GM23338 (cell line): Measurements from ENCODE around the gene OSBPL3. TPM values are rescaled to one million over a fixed set of nuclear protein-coding genes. Genes with fewer than 3 reads are reported as not detected.

Experiments used
- ATAC-seq: fragments of 200-7000 bp; cut with Tn5 transposase; 3 replicates; pipeline ENCODE4 v1.9.1; 2020
- DNase-seq: peaks from one replicate; pipeline ENCODE4 v3.0.0-alpha.2; 2015; ENCODE audit warnings: low spot score
- H2AFZ ChIP-seq: fragments of 200-600 bp; sonication (generic); 2 replicates; pipeline ENCODE4 v1.8.0; 2016; ENCODE audit warnings: antibody characterized with exemption, mild to moderate bottlenecking, moderate library complexity
- H3F3A ChIP-seq: fragments of 200-600 bp; sonication (generic); replicated peaks from 2 replicates; pipeline ENCODE4 v1.8.0; 2017; ENCODE audit warnings: antibody characterized with exemption, mixed run types, low read depth
- H3K27ac ChIP-seq: fragments of 200-600 bp; sonication (generic); 2 replicates; pipeline ENCODE4 v1.6.1; 2016; ENCODE audit warnings: low read depth
- H3K27me3 ChIP-seq: fragments of 200-600 bp; sonication (generic); 2 replicates; pipeline ENCODE4 v1.8.0; 2016; ENCODE audit warnings: mild to moderate bottlenecking, mixed run types, moderate library complexity; ENCODE audit not compliant: insufficient read depth
- H3K36me3 ChIP-seq: fragments of 200-600 bp; sonication (generic); 2 replicates; pipeline ENCODE4 v1.8.0; 2016; ENCODE audit warnings: mild to moderate bottlenecking; ENCODE audit not compliant: insufficient read depth
- H3K4me1 ChIP-seq: fragments of 200-600 bp; sonication (generic); 2 replicates; pipeline ENCODE4 v1.8.0; 2016; ENCODE audit warnings: mild to moderate bottlenecking, moderate library complexity; ENCODE audit not compliant: insufficient read depth
- H3K4me2 ChIP-seq: fragments of 200-600 bp; sonication (generic); 2 replicates; pipeline ENCODE4 v1.7.1; 2017; ENCODE audit warnings: mixed run types
- H3K4me3 ChIP-seq: fragments of 200-600 bp; sonication (generic); 2 replicates; pipeline ENCODE4 v1.6.1; 2016; ENCODE audit warnings: mixed run types
- H3K79me2 ChIP-seq: fragments of 200-600 bp; sonication (generic); replicated peaks from 2 replicates; pipeline ENCODE4 v1.8.0; 2017; ENCODE audit warnings: mild to moderate bottlenecking; ENCODE audit not compliant: insufficient read depth
- H3K9me2 ChIP-seq: fragments of 200-600 bp; sonication (generic); 2 replicates; pipeline ENCODE4 v1.8.0; 2017; ENCODE audit not compliant: insufficient read depth
- H4K20me1 ChIP-seq: fragments of 200-600 bp; sonication (generic); replicated peaks from 2 replicates; pipeline ENCODE4 v1.8.0; 2017; ENCODE audit warnings: mild to moderate bottlenecking; ENCODE audit not compliant: insufficient read depth
- H3K27ac Mint-ChIP-seq: 2 replicates; pipeline ENCODE4 v1.8.0; 2020; ENCODE audit warnings: inconsistent platforms, mild to moderate bottlenecking, moderate library complexity, mixed read lengths
- H3K27me3 Mint-ChIP-seq: 3 replicates; pipeline ENCODE4 v1.8.0; 2022; ENCODE audit warnings: low read depth, mild to moderate bottlenecking, moderate library complexity, mixed read lengths, inconsistent platforms; ENCODE audit not compliant: insufficient read depth, poor library complexity
- H3K36me3 Mint-ChIP-seq: 3 replicates; pipeline ENCODE4 v1.8.0; 2021; ENCODE audit warnings: low read depth, mild to moderate bottlenecking, inconsistent platforms, moderate library complexity, mixed read lengths
- H3K4me1 Mint-ChIP-seq: 3 replicates; pipeline ENCODE4 v1.8.0; 2020; ENCODE audit warnings: mild to moderate bottlenecking, inconsistent platforms, mixed read lengths
- H3K4me3 Mint-ChIP-seq: 3 replicates; pipeline ENCODE4 v1.8.0; 2021; ENCODE audit warnings: moderate library complexity, mild to moderate bottlenecking, inconsistent platforms, mixed read lengths
- H3K9me3 Mint-ChIP-seq: 3 replicates; pipeline ENCODE4 v1.8.0; 2020; ENCODE audit warnings: moderate library complexity, mild to moderate bottlenecking, inconsistent platforms, mixed read lengths
- CREB1 ChIP-seq: fragments of 250-450 bp; sonication (Bioruptor Pico); IDR thresholded peaks from 2 replicates; pipeline ENCODE4 v1.5.0; 2020; ENCODE audit warnings: low read depth, mild to moderate bottlenecking, moderate library complexity
- EZH2 ChIP-seq: fragments of 200-600 bp; sonication (generic); IDR thresholded peaks from one replicate; pipeline ENCODE4 v1.8.0; 2017; ENCODE audit warnings: antibody characterized with exemption, mild to moderate bottlenecking, low read depth; ENCODE audit not compliant: unreplicated experiment
- JUNB ChIP-seq: IDR thresholded peaks from one replicate; pipeline ENCODE4 v1.6.1; 2016; ENCODE audit warnings: antibody characterized with exemption; ENCODE audit not compliant: unreplicated experiment
- NANOG ChIP-seq: IDR thresholded peaks from 2 replicates; pipeline ENCODE4 v1.6.1; 2016; ENCODE audit warnings: antibody characterized with exemption, borderline replicate concordance
- STAT1 ChIP-seq: IDR thresholded peaks from one replicate; pipeline ENCODE4 v1.6.1; 2016; ENCODE audit warnings: antibody characterized with exemption; ENCODE audit not compliant: unreplicated experiment
- ZNF114 ChIP-seq: fragments of 250-450 bp; sonication (Bioruptor Pico); IDR thresholded peaks from 2 replicates; pipeline ENCODE4 v1.5.0; 2020; ENCODE audit warnings: mild to moderate bottlenecking, moderate library complexity
- ZNF331 ChIP-seq: fragments of 250-450 bp; sonication (Bioruptor Pico); IDR thresholded peaks from 2 replicates; pipeline ENCODE4 v1.5.0; 2020; ENCODE audit warnings: low read depth, mild to moderate bottlenecking, moderate library complexity
- polyA plus RNA-seq: library from polyadenylated mRNA; unstranded; fragments of >200 nt; fragmentation: Nextera tagmentation; extraction: Ambion mirVana; gene quantifications from 2 replicates; pipeline ENCODE4 v1.2.1, GENCODE V29; 2016
- total RNA-seq: library from RNA; depleted of rRNA; stranded (reverse); fragments of >200 nt; shearing (Covaris generic); gene quantifications from 2 replicates; pipeline ENCODE4 v1.2.3, GENCODE V29; 2014
- TF ChIP-seq, protein P1 (sequence below): IDR thresholded peaks from 2 replicates; pipeline ENCODE4 v1.6.1; 2016; ENCODE audit warnings: antibody characterized with exemption
- TF ChIP-seq, protein P2 (sequence below): fragments of 250-450 bp; sonication (Bioruptor Pico); IDR thresholded peaks from 2 replicates; pipeline ENCODE4 v1.5.0; 2020; ENCODE audit warnings: mild to moderate bottlenecking, moderate library complexity
- TF ChIP-seq, protein P3 (sequence below): IDR thresholded peaks from one replicate; pipeline ENCODE4 v1.6.1; 2018; ENCODE audit warnings: antibody characterized with exemption; ENCODE audit not compliant: unreplicated experiment
- TF ChIP-seq, protein P4 (sequence below), 2 experiments: fragments of 200-600 bp in 1 of 2; sonication (generic) in 1 of 2; conservative IDR thresholded peaks; 2 replicates each; pipeline versions ENCODE4 v1.5.1 to v1.6.1; 2016 to 2017; ENCODE audit warnings: antibody characterized with exemption in 2 of 2, low read depth in 2 of 2, mild to moderate bottlenecking in 2 of 2, moderate library complexity in 1 of 2

Gene OSBPL3
- total and polyA plus RNA-seq, 2 experiments from 2014 or later: 7.2 to 15.7 TPM

DNA sequence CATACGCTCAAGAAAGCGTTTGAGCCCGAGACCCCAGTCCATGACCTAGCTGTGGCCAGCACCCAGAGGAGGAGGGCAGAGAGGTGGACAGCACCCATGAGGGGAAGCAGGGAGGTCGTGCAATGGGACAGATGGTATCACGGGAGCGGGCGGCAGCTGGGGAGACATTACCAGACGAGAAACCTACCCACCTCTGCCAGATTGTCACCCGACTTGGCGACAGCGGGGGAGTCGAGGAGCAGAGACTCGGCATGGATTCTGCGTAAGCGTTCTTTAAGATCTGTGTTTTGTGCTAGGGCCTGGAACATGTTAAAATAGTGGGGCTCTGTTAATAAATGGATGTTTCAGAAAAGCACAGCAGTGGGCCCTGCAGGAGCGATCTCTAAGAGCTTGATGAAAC lies 131.1 kb downstream of the OSBPL3 start:
- Mint-ChIP-seq H3K27ac (no peak overlapping the region), H3K4me3 (no peak overlapping the region)
- H2AFZ ChIP-seq: no peak overlapping the region

More for the DNA sequence above, 131.1 kb downstream of the OSBPL3 start:
- Histone ChIP-seq H3K4me1 (peaks cover 1% of the 10 kb centered on the region), H4K20me1 (no peaks in the 10 kb centered on the region), H3K79me2 (no peaks in the 10 kb centered on the region), H3F3A (no peaks in the 10 kb centered on the region), H3K4me3 (no peak overlapping the region), H3K27ac (no peak overlapping the region), H3K36me3 (no peaks in the 10 kb centered on the region), H3K9me2 (no peaks in the 10 kb centered on the region), H3K27me3 (no peaks in the 10 kb centered on the region), H3K4me2 (no peak overlapping the region)
- ATAC-seq (no peak), DNase-seq (no peak)
- Mint-ChIP-seq H3K27me3 (no peaks in the 10 kb centered on the region), H3K4me1 (peaks cover 15% of the 10 kb centered on the region), H3K36me3 (no peaks in the 10 kb centered on the region), H3K9me3 (no peaks in the 10 kb centered on the region)
- TF ChIP-seq STAT1 (no peak), EZH2 (no peak), ZNF114 (CRISPR knock-in tag) (no peak), NANOG (no peak), JUNB (no peak), ZNF331 (CRISPR knock-in tag) (no peak), CREB1 (CRISPR knock-in tag) (no peak)
- TF ChIP-seq, protein P1, sequence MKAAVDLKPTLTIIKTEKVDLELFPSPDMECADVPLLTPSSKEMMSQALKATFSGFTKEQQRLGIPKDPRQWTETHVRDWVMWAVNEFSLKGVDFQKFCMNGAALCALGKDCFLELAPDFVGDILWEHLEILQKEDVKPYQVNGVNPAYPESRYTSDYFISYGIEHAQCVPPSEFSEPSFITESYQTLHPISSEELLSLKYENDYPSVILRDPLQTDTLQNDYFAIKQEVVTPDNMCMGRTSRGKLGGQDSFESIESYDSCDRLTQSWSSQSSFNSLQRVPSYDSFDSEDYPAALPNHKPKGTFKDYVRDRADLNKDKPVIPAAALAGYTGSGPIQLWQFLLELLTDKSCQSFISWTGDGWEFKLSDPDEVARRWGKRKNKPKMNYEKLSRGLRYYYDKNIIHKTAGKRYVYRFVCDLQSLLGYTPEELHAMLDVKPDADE: no peak
- TF ChIP-seq, protein P2, sequence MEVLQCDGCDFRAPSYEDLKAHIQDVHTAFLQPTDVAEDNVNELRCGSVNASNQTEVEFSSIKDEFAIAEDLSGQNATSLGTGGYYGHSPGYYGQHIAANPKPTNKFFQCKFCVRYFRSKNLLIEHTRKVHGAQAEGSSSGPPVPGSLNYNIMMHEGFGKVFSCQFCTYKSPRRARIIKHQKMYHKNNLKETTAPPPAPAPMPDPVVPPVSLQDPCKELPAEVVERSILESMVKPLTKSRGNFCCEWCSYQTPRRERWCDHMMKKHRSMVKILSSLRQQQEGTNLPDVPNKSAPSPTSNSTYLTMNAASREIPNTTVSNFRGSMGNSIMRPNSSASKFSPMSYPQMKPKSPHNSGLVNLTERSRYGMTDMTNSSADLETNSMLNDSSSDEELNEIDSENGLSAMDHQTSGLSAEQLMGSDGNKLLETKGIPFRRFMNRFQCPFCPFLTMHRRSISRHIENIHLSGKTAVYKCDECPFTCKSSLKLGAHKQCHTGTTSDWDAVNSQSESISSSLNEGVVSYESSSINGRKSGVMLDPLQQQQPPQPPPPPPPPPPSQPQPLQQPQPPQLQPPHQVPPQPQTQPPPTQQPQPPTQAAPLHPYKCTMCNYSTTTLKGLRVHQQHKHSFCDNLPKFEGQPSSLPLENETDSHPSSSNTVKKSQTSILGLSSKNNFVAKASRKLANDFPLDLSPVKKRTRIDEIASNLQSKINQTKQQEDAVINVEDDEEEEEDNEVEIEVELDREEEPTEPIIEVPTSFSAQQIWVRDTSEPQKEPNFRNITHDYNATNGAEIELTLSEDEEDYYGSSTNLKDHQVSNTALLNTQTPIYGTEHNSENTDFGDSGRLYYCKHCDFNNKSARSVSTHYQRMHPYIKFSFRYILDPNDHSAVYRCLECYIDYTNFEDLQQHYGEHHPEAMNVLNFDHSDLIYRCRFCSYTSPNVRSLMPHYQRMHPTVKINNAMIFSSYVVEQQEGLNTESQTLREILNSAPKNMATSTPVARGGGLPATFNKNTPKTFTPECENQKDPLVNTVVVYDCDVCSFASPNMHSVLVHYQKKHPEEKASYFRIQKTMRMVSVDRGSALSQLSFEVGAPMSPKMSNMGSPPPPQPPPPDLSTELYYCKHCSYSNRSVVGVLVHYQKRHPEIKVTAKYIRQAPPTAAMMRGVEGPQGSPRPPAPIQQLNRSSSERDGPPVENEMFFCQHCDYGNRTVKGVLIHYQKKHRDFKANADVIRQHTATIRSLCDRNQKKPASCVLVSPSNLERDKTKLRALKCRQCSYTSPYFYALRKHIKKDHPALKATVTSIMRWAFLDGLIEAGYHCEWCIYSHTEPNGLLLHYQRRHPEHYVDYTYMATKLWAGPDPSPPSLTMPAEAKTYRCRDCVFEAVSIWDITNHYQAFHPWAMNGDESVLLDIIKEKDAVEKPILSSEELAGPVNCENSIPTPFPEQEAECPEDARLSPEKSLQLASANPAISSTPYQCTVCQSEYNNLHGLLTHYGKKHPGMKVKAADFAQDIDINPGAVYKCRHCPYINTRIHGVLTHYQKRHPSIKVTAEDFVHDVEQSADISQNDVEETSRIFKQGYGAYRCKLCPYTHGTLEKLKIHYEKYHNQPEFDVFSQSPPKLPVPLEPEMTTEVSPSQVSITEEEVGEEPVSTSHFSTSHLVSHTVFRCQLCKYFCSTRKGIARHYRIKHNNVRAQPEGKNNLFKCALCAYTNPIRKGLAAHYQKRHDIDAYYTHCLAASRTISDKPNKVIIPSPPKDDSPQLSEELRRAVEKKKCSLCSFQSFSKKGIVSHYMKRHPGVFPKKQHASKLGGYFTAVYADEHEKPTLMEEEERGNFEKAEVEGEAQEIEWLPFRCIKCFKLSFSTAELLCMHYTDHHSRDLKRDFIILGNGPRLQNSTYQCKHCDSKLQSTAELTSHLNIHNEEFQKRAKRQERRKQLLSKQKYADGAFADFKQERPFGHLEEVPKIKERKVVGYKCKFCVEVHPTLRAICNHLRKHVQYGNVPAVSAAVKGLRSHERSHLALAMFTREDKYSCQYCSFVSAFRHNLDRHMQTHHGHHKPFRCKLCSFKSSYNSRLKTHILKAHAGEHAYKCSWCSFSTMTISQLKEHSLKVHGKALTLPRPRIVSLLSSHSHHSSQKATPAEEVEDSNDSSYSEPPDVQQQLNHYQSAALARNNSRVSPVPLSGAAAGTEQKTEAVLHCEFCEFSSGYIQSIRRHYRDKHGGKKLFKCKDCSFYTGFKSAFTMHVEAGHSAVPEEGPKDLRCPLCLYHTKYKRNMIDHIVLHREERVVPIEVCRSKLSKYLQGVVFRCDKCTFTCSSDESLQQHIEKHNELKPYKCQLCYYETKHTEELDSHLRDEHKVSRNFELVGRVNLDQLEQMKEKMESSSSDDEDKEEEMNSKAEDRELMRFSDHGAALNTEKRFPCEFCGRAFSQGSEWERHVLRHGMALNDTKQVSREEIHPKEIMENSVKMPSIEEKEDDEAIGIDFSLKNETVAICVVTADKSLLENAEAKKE (CRISPR knock-in tag): no peak
- TF ChIP-seq, protein P3, sequence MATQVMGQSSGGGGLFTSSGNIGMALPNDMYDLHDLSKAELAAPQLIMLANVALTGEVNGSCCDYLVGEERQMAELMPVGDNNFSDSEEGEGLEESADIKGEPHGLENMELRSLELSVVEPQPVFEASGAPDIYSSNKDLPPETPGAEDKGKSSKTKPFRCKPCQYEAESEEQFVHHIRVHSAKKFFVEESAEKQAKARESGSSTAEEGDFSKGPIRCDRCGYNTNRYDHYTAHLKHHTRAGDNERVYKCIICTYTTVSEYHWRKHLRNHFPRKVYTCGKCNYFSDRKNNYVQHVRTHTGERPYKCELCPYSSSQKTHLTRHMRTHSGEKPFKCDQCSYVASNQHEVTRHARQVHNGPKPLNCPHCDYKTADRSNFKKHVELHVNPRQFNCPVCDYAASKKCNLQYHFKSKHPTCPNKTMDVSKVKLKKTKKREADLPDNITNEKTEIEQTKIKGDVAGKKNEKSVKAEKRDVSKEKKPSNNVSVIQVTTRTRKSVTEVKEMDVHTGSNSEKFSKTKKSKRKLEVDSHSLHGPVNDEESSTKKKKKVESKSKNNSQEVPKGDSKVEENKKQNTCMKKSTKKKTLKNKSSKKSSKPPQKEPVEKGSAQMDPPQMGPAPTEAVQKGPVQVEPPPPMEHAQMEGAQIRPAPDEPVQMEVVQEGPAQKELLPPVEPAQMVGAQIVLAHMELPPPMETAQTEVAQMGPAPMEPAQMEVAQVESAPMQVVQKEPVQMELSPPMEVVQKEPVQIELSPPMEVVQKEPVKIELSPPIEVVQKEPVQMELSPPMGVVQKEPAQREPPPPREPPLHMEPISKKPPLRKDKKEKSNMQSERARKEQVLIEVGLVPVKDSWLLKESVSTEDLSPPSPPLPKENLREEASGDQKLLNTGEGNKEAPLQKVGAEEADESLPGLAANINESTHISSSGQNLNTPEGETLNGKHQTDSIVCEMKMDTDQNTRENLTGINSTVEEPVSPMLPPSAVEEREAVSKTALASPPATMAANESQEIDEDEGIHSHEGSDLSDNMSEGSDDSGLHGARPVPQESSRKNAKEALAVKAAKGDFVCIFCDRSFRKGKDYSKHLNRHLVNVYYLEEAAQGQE: no peak
- TF ChIP-seq, protein P4, sequence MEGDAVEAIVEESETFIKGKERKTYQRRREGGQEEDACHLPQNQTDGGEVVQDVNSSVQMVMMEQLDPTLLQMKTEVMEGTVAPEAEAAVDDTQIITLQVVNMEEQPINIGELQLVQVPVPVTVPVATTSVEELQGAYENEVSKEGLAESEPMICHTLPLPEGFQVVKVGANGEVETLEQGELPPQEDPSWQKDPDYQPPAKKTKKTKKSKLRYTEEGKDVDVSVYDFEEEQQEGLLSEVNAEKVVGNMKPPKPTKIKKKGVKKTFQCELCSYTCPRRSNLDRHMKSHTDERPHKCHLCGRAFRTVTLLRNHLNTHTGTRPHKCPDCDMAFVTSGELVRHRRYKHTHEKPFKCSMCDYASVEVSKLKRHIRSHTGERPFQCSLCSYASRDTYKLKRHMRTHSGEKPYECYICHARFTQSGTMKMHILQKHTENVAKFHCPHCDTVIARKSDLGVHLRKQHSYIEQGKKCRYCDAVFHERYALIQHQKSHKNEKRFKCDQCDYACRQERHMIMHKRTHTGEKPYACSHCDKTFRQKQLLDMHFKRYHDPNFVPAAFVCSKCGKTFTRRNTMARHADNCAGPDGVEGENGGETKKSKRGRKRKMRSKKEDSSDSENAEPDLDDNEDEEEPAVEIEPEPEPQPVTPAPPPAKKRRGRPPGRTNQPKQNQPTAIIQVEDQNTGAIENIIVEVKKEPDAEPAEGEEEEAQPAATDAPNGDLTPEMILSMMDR (conservative IDR thresholded peaks at IDR 0.05; ENCODE audit: low read depth in 2 of 2): no peak
